Measurements from ENCODE around the gene PBX3. TPM values are rescaled to one million over a fixed set of nuclear protein-coding genes. Genes with fewer than 3 reads are reported as not detected.

The PBX3 gene
- total RNA-seq, 1 donor from 2014 or later, result 71.6 TPM

DNA sequence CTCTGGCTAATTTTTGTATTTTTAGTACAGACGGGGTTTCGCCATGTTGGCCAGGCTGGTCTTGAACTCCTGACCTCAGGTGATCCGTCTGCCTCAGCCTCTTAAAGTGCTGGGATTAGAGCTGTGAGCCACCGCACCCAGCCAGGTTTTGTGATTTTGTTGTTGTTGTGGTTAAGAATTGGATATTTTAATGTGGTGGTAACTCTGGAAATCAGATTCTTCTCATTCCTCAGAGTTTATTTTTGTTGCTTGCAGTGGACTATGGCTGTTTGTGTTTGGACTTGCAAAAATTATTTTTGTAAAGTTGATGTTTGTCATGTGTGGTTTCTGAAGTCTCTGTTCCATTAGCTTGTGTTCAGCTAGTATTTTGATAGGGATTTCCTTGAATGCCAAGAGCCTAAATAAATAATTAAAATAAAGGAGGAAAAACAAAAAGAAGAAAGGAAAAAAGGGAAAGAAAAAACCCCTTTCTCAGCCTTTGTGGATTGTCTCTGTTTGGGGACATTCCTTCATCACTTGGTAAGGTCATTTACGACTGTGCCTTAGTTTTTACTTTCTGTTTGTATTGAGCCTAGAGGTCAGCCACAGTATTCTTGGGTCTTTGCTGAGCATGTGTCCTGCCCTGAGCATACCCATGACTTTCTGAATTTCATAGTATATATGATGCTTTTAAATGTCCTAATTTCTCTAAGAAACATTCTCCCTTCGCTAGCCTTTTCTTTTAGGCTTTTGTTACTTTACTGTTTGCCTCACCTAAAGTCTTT, 37.3 kb downstream of the PBX3 start:
- Mint-ChIP-seq H3K4me1 (peaks cover 8% of the 10 kb centered on the region), H3K4me3 (no peak overlapping the region), H3K9me3 (peaks cover 9% of the 10 kb centered on the region), H3K27me3 (ENCODE audit: low read depth) (no peaks in the 10 kb centered on the region), H3K36me3 (ENCODE audit: low read depth) (peaks cover 34% of the 10 kb centered on the region), H3K27ac (ENCODE audit: unreplicated experiment) (peak overlapping the region; percentile 32)
- TF ChIP-seq, protein P1, sequence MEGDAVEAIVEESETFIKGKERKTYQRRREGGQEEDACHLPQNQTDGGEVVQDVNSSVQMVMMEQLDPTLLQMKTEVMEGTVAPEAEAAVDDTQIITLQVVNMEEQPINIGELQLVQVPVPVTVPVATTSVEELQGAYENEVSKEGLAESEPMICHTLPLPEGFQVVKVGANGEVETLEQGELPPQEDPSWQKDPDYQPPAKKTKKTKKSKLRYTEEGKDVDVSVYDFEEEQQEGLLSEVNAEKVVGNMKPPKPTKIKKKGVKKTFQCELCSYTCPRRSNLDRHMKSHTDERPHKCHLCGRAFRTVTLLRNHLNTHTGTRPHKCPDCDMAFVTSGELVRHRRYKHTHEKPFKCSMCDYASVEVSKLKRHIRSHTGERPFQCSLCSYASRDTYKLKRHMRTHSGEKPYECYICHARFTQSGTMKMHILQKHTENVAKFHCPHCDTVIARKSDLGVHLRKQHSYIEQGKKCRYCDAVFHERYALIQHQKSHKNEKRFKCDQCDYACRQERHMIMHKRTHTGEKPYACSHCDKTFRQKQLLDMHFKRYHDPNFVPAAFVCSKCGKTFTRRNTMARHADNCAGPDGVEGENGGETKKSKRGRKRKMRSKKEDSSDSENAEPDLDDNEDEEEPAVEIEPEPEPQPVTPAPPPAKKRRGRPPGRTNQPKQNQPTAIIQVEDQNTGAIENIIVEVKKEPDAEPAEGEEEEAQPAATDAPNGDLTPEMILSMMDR (conservative IDR thresholded peaks at IDR 0.05), result no peak
- no peak for DNase-seq (ENCODE audit: low read depth, low spot score)

DNA sequence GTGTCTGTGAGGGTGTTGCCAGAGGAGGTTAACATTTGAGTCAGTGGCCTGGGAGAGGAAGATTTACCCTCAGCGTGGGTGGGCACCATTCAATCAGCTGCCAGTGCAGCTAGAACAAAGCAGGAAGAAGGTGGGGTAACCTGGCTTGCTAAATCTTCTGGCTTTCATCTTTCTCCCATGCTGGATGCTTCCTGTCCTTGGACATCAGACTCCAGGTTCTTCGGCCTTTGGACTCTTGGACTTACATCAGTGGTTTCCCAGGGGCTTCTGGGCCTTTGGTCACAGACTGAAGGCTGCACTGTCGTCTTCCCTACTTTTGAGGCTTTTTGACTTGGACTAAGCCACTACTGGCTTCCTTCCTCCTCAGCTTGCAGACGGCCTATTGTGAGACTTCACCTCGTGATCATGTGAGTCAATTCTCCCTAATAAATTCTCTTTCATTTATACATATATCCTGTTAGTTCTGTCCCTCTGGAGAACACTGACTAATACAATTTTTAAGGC, 38.1 kb downstream of the PBX3 start:
- H3K4me1 Mint-ChIP-seq, result peaks cover 8% of the 10 kb centered on the region
- H3K36me3 Mint-ChIP-seq (ENCODE audit: low read depth), result peaks cover 34% of the 10 kb centered on the region
- peaks cover 9% of the 10 kb centered on the region for H3K9me3 Mint-ChIP-seq
- H3K27ac Mint-ChIP-seq (ENCODE audit: unreplicated experiment), result no peak overlapping the region
- H3K4me3 Mint-ChIP-seq, result no peak overlapping the region
- no peak for DNase-seq (ENCODE audit: low read depth, low spot score)
- H3K27me3 Mint-ChIP-seq (ENCODE audit: low read depth), result no peaks in the 10 kb centered on the region
- TF ChIP-seq, protein P1 (conservative IDR thresholded peaks at IDR 0.05), result no peak

DNA sequence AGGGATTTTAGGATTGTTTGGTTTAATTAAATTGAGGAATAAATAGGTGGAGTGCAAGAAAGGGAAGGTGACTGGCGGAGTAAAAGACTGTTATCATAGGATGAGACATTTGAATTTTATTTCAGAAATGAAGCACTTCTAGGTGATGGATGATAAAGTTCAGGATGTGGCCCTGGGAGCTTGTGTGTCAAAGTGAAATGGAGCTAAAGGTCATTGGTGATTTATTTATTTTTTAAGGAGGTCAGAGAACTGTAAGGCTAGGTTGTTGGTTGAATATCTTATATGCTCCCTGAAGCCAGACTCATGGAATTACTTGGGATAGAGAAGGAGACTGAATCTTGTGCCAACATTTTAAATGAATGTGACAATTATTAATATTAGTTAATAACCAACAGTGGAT, 40.5 kb downstream of the PBX3 start:
- Mint-ChIP-seq H3K27me3 (ENCODE audit: low read depth) (no peaks in the 10 kb centered on the region), H3K36me3 (ENCODE audit: low read depth) (peaks cover 30% of the 10 kb centered on the region), H3K4me3 (no peak overlapping the region), H3K27ac (ENCODE audit: unreplicated experiment) (no peak overlapping the region), H3K4me1 (peaks cover 8% of the 10 kb centered on the region), H3K9me3 (peaks cover 4% of the 10 kb centered on the region)
- DNase-seq (ENCODE audit: low read depth, low spot score), result no peak
- TF ChIP-seq, protein P1 (conservative IDR thresholded peaks at IDR 0.05), result no peak

DNA sequence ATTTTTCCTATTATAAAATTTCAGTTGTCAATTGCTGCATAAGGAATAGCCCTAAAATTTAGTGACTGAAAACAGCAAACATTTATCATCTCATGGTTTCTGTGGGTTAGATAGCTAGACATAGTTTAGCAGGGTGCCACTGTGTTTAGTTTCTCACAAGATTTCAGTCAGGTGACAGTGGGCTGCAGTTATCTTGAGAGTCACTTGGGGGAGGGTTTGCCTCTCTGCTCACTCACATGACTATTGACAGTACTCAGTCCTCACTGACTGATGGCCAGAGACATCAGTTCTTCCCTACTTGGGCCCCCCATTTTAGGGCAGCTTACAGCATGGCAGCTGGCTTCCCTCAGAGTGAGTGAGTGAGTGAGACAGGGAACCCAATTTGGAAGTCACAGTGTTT, 42.0 kb downstream of the PBX3 start:
- TF ChIP-seq, protein P1 (conservative IDR thresholded peaks at IDR 0.05), result no peak
- H3K36me3 Mint-ChIP-seq (ENCODE audit: low read depth), result peaks cover 21% of the 10 kb centered on the region
- H3K27ac Mint-ChIP-seq (ENCODE audit: unreplicated experiment), result no peak overlapping the region
- H3K9me3 Mint-ChIP-seq, result no peaks in the 10 kb centered on the region
- H3K4me1 Mint-ChIP-seq, result peaks cover 8% of the 10 kb centered on the region
- DNase-seq (ENCODE audit: low read depth, low spot score), result no peak
- no peaks in the 10 kb centered on the region for H3K27me3 Mint-ChIP-seq (ENCODE audit: low read depth)
- H3K4me3 Mint-ChIP-seq, result no peak overlapping the region

DNA sequence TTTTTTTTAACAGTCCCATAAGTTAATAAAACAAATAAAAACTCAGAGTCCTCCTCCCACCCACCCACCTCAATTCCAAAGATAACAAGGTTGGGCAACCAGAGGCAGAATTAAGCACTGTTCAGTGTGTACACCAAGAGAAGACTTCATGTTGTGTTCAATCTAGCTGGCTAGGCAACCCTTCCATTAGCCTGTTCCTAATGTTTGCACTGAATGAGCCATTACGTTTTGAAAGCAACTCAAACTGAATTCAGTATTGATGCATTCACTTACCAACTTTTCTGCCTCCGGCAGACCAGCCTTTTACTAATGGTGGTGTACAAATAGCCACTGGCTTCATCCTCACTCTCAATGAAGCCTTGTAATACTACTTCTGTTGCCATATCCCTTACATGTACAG, 47.5 kb downstream of the PBX3 start:
- H3K27me3 Mint-ChIP-seq (ENCODE audit: low read depth), result no peaks in the 10 kb centered on the region
- H3K4me1 Mint-ChIP-seq, result peaks cover 4% of the 10 kb centered on the region
- H3K4me3 Mint-ChIP-seq, result no peak overlapping the region
- no peaks in the 10 kb centered on the region for H3K9me3 Mint-ChIP-seq
- TF ChIP-seq, protein P1 (conservative IDR thresholded peaks at IDR 0.05), result no peak
- H3K27ac Mint-ChIP-seq (ENCODE audit: unreplicated experiment), result no peak overlapping the region
- no peak for DNase-seq (ENCODE audit: low read depth, low spot score)
- H3K36me3 Mint-ChIP-seq (ENCODE audit: low read depth), result peaks cover 6% of the 10 kb centered on the region
